GM15510 (cell line): ENCODE results near the gene RIMBP2.

ENCODE experiments used
- POLR2A ChIP-seq: IDR thresholded peaks from 3 replicates; pipeline ENCODE4 v1.6.1; 2011; ENCODE audit warnings: borderline replicate concordance; ENCODE audit not compliant: insufficient read length; ENCODE audit errors: extremely low read depth

RIMBP2 gene

GRCh38 chr12:130555628-130556485 lies 160.2 kb downstream of the RIMBP2 start:
- no peak for TF ChIP-seq POLR2A

GRCh38 chr12:130555221-130555620 lies 160.9 kb downstream of the RIMBP2 start:
- no peak for TF ChIP-seq POLR2A

DNA sequence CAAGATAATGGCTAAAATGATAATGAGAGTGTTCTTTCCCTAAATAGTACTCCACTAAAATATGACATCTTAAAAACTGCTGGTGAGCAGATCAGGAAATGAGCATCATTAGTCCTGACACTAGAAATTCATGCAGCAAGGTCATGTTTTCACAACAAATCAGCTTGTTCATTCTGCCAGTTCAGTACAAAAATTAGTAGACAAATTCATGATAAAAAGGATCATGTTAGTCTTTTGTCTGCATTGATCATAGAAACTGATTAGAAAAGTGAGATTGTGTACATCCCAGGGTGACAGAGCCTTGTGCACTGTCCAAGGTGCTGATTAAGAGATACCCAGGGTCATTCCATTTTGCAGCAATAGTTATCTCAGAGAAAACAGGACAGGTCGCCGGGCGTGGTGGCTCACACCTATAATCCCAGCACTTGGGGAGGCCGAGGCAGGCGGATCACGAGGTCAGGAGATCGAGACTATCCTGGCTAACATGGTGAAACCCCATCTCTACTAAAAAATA lies 163.6 kb downstream of the RIMBP2 start:
- TF ChIP-seq POLR2A, result no peak

DNA sequence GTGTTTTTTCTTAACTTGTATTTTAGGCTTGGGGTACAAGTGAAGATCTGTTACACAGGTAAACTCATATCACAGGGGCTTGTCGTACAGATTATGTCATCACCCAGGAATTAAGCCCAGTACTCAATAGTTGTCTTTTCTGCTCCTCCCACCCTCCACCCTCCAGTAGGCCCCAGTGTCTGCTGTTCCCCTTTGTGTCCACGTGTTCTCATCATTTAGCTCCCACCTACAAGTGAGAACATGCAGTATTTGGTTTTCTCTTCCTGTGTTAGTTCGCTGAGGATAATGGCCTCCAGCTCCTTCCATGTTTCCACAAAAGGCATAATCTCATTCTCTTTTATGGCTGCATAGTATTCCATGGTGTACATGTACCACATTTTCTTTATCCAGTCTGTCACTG lies 166.7 kb downstream of the RIMBP2 start:
- TF ChIP-seq POLR2A, result no peak

GRCh38 chr12:130547480-130548155 lies 168.5 kb downstream of the RIMBP2 start:
- no peak for TF ChIP-seq POLR2A

DNA sequence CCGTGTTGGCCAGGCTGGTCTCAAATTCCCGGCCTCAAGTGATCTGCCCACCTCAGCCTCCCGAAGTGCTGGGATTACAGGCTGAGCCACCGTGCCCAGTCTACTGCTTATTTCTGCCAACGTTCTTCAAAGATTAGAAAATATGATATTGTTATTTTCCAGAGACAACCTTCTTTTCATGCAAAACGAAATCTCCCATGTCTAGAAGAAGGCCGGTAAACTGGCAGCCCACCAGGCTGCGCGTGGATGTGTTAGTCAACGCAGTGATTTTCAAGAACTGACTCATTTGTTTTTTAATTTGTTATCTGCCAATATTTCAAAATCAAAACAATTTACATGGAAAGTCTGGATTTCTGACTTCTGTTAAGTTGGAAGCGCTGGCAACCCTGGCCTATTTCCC lies 169.6 kb downstream of the RIMBP2 start:
- TF ChIP-seq POLR2A, result no peak

- TF ChIP-seq POLR2A, result no peak
Observed at GRCh38 chr12:130545475-130545874, 170.6 kb downstream of the RIMBP2 start.

GRCh38 chr12:130540376-130540775 lies 175.7 kb downstream of the RIMBP2 start:
- no peak for TF ChIP-seq POLR2A

DNA sequence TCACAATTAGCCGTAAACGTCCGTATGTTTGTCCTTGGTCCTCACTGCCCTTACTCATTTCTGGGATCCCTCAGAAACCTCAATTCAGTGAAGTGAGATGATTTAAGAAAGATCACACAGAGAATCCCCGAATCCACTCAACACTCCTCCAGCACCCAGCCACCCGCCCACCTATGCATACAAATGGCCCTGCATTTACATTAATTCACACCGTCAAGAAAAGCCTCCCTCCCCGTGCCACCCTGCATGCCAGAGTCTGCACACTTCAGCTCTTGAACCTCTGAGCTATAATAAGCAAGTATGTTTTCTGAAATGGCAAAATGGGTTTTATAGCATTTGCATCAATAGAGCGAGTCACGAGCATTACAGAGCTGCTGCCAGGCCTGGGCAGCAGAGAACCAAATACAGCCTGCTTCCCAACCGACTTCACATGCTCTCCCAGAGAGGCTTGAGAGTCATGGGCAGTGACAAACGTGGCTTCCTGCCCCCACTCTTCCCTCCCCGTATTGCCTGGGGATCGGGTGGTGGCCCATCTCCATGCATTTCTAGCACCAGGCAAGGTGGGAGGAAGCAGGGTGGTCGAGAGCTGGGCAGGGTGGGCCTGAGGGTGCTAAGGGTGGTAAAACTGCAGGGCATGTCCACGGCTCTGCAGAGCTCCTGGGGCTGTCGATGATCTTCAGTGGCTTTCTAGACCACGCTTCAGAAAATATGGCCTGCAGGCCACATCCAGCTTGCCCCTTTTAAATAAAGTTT lies 177.6 kb downstream of the RIMBP2 start:
- TF ChIP-seq POLR2A, result no peak

DNA sequence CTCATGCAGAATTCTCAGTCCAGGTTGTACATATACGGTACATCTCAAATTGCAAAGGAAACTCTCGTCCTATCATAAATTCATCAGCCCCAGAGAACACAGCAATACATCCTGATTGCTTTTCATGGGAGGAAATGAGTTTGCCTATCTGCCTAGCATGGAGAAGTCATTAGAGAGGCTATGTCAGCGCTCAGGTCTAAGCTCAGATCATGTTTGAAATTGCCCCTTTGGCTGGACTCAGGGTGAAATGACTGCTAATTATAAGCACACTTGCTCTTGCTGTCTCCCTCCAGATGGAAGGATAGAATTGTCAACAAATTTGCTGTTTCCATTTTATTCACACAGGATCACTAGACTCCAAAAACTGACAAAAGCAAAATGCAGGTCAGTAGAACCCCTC lies 178.4 kb downstream of the RIMBP2 start:
- TF ChIP-seq POLR2A, result no peak

DNA sequence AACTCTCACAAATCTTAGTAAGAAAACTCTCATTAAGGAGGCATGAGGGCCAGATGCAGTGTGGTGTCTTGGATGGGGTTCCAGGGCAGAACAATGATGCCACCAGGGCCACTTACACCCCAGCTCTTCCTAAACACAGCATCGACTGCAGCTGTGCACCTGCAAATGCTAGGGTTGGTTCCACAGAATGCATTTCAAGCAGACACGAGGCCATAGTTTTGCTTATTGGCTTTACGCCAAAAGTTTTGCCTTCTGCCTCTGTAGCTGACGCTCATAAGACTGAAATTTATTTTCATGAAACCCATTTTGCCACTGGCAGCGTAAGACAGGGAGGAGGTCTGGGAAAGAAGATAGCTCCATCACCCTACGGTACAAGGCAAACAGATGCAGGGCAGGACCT lies 179.0 kb downstream of the RIMBP2 start:
- TF ChIP-seq POLR2A, result no peak

GRCh38 chr12:130530429-130530828 lies 185.7 kb downstream of the RIMBP2 start:
- no peak for TF ChIP-seq POLR2A

- TF ChIP-seq POLR2A, result no peak
Observed at GRCh38 chr12:130529781-130530180, 186.3 kb downstream of the RIMBP2 start.

- TF ChIP-seq POLR2A, result no peak
Observed at GRCh38 chr12:130527239-130527638, 188.9 kb downstream of the RIMBP2 start.

DNA sequence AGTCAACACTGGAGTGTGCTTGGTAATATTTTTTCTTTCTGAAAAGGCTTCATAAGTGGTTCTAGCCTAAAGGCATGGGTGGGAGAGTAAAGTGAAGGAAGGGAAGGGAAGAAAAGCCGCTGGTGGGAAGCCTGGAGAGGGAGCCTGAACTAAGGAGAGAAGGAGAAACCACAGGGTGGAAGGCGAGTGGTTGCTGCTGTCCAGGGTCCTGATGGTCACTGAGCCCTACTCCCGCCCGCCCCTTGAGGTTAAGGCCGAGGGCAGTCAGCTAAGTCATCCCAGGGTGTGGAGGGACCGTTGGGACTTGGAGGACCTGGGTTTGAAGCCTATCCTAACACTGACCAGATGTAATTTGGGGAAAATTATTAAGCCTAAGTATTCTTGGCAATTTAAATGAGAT lies 189.3 kb downstream of the RIMBP2 start:
- TF ChIP-seq POLR2A, result no peak
